Astrocyte of the spinal cord (primary cell): Measurements from ENCODE around the gene CTIF.
A peak's percentile ranks its signal among the peaks of the same experiment; 100 is the strongest.

Experiments used
- DNase-seq: peaks from one replicate; pipeline ENCODE4 v3.0.0; 2011; ENCODE audit warnings: low read depth, low spot score
- H3K4me3 ChIP-seq: 2 replicates; pipeline ENCODE4 v1.5.1; 2011; ENCODE audit warnings: low read depth, mild to moderate bottlenecking, low read length, moderate library complexity
- in situ Hi-C: cut with HindIII; loops from 2 replicates; pipeline ENCODE4 v1.10.0; 2017; ENCODE audit warnings: low sequenced_read_pairs
- TF ChIP-seq, protein P1 (sequence below): IDR thresholded peaks from 2 replicates; pipeline ENCODE4 v1.5.1; 2012; ENCODE audit warnings: low read depth, mild to moderate bottlenecking, low read length, inconsistent platforms

Gene CTIF

DNA sequence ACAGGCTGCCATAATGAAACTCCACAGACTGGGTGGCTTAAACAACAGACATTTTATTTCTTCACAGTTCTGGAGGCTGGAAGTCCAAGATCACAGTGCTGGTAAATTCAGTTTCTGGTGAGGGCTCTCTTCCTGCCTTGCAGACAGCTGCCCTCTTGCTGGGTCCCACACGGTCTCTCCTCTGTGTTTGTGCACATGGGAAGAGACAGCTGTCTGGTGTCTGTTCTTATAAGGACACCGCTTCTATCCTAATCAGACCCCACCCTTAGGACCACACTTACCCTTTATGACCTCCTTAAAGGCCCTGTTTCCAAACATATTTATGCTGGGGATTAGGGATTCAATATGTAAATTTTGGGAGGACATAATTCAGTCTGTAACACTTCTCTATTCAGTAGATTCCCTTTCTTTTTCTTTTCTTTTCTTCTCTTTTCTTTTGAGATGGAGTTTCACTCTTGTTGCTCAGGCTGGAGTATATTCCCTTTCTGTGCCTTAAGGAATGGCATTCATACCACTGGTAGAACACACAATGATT is 18.9 kb downstream of the CTIF start:
- DNase-seq, result no peak
- TF ChIP-seq, protein P1, sequence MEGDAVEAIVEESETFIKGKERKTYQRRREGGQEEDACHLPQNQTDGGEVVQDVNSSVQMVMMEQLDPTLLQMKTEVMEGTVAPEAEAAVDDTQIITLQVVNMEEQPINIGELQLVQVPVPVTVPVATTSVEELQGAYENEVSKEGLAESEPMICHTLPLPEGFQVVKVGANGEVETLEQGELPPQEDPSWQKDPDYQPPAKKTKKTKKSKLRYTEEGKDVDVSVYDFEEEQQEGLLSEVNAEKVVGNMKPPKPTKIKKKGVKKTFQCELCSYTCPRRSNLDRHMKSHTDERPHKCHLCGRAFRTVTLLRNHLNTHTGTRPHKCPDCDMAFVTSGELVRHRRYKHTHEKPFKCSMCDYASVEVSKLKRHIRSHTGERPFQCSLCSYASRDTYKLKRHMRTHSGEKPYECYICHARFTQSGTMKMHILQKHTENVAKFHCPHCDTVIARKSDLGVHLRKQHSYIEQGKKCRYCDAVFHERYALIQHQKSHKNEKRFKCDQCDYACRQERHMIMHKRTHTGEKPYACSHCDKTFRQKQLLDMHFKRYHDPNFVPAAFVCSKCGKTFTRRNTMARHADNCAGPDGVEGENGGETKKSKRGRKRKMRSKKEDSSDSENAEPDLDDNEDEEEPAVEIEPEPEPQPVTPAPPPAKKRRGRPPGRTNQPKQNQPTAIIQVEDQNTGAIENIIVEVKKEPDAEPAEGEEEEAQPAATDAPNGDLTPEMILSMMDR, result no peak
- in situ Hi-C loops, result no loop called here

DNA sequence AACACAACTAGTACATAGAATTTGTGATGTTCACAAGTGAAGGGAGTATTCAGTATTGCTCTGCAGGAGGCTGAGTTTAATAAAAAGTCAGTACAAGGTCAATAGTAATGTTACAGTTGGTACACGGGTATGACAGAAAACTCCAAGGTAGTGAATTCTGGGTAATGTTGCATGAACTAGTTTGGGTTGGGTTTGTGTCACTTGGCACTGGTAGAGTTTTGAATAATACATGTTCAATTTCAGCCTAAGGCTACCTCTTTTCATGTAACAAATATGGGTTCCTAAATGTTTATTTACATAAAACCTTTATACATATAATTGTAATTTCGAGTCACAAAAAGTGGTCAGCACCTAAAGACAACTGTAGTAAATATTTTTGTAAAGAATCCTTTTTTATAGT is 19.4 kb downstream of the CTIF start:
- no peak overlapping the region for H3K4me3 ChIP-seq
- DNase-seq, result no peak
- in situ Hi-C loops, result no loop called here
- TF ChIP-seq, protein P1, result no peak

More for the DNA sequence above, 18.9 kb downstream of the CTIF start:
- no peak overlapping the region for H3K4me3 ChIP-seq

DNA sequence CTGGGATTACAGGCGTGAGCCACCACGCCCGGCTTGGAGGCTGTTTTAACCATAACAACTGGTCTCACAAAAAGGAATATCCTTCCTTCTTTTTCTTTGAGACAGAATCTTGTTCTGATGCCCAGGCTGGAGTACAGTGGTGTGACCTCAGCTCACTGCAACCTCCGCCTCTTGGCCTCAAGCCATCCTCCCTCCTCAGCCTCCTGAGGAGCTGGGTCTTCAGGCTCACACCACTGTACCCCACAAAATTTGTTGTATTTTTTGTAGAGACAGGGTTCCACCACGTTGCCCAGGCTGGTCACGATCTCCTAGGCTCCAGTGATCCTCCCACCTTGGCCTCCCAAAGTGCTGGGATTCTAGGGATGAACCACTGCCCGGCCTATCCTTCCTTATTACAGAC is 21.7 kb downstream of the CTIF start:
- in situ Hi-C loops, result no loop called here
- H3K4me3 ChIP-seq, result no peak overlapping the region
- DNase-seq, result no peak
- TF ChIP-seq, protein P1, result no peak

DNA sequence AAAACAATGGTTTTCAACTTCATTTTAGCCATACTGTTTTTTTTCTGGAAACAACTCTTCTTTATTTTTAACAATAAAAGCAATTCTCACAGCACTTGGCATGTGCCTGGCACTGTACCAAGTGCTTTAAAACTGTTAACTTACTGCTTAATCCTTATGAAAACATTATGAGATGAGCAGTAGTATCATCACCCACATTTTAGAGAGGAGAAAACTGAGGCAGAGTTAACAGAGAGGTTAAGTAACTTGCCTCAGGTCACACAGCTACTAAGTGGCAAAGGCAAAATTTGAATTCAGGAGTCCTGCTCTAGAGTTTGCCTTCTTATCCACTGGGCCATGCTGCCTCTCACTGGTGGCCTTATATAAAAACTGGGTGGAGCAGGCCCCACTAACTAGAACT is 23.2 kb downstream of the CTIF start:
- TF ChIP-seq, protein P1, result no peak
- no peak overlapping the region for H3K4me3 ChIP-seq
- no peak for DNase-seq
- in situ Hi-C loops, result no loop called here

DNA sequence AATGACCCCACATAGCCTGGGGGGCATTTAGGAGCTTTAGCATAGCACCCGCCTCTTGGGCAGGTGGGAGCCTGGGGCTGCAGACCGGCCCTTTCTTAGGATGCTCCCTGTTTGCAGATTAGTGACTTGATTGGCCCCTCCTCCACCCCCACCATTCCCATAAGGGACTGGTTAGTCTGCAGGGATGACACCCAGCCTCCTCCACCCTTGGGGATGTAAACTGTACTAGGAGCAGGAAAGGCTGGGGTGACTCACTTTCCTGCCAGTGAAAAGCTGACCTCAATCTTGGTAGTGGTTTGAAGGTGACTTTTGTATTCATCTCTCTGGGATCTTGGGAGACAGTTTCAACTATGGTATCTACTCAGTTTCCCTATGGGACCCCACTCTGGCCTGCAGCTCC is 24.2 kb downstream of the CTIF start:
- H3K4me3 ChIP-seq, result no peak overlapping the region
- in situ Hi-C loops, result no loop called here
- peak; percentile 78 for DNase-seq
- TF ChIP-seq, protein P1, result no peak

DNA sequence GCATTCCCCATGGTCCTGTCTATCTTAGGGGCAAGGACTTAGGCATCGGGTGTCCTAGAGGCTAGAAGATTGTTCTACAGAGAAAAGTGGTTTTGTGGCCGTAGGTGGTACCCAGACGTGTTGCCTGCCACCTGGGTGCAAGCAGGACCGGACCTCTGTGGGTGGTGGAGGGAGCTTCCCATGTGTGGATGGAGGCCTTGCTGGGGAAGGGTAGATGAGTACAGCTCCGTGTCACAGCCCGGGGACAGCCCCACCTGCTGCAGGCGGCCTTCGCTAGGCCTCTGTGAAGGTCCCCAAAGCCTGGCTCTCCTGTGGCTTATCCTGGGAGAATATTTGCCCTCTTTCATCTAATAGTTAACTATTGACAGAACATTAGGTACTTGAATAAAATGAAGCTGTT is 25.3 kb downstream of the CTIF start:
- no peak for DNase-seq
- H3K4me3 ChIP-seq, result no peak overlapping the region
- in situ Hi-C loops, result no loop called here
- TF ChIP-seq, protein P1, result no peak

DNA sequence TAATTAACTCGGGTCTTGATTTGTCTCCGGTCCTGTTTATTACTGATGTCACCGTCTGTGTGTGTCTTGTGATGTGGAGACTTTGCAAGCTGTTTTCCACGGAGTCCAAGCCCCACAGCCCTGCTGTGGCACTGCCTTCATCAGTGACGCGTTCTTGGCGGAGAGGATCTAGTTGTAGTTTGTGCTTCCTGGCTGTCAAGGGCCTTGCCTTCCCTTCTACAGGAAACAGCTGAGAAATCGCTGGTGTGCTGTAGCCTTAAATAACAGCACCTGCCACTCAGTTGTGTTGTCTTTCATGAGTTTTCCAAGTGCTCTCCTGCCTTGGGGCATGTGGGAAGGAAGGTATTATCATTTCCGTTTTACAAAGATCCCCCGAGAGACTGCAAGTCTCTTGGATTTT is 26.3 kb downstream of the CTIF start:
- no peak for DNase-seq
- H3K4me3 ChIP-seq, result no peak overlapping the region
- TF ChIP-seq, protein P1, result no peak
- in situ Hi-C loops, result no loop called here
